Mucosa of descending colon (tissue), 3 donors: ENCODE data around the gene NIPAL4. TPM values are rescaled to one million over a fixed set of nuclear protein-coding genes. Genes with fewer than 3 reads are reported as not detected.
A peak's percentile ranks its signal among the peaks of the same experiment; 100 is the strongest.

Source experiments
- ATAC-seq: fragments of 200-7000 bp; cut with Tn5 transposase; one replicate; pipeline ENCODE4 v1.9.1; 2020; ENCODE audit warnings: mild to moderate bottlenecking, moderate library complexity
- DNase-seq, 3 donors: peaks; one replicate each; pipeline ENCODE4 v3.0.0-alpha.2; 2020
- H3K36me3 ChIP-seq: fragments of 200-600 bp; one replicate; pipeline ENCODE4 v1.8.0; 2021; ENCODE audit warnings: low read depth, mild to moderate bottlenecking
- H3K4me1 ChIP-seq: fragments of 200-600 bp; one replicate; pipeline ENCODE4 v1.8.0; 2021; ENCODE audit warnings: low read depth, mild to moderate bottlenecking
- H3K4me3 ChIP-seq: fragments of 200-600 bp; one replicate; pipeline ENCODE4 v1.8.0; 2021; ENCODE audit warnings: mild to moderate bottlenecking
- H3K9me3 ChIP-seq: fragments of 200-600 bp; one replicate; pipeline ENCODE4 v1.8.0; 2021; ENCODE audit warnings: mild to moderate bottlenecking
- intact Hi-C, 2 donors: fragments of 100-400 bp; cut with DNase I in 1 of 2; cut with micrococcal nuclease in 1 of 2; formaldehyde crosslinking; loops; one replicate each; pipeline versions ENCODE4 v1.11.0 to v1.11.1; 2022; cut with DNase I, micrococcal nuclease
- total RNA-seq, 3 donors: library from RNA; stranded (reverse); fragmentation: NEBNext Ultra II Directional in 2 of 3; extraction: Animal tissue kit (Norgen Biotek cat#: 25700) in 2 of 3; gene quantifications; one replicate each; pipeline versions ENCODE4 v1.2.1 to v1.2.4, GENCODE V29; 2021 to 2023
- TF ChIP-seq, protein P1 (sequence below): fragments of 200-600 bp; IDR thresholded peaks from one replicate; pipeline ENCODE4 v1.8.0; 2022; ENCODE audit warnings: antibody characterized with exemption, mild to moderate bottlenecking
- donor health status: DM: no; HTN: no; CAD: no; lungs with moderate emphysema.
- donor health status: DM: no; HTN: no; CAD: no.
- donor health status: DM: no; HTN: yes; CAD: no.

NIPAL4 gene
- total RNA-seq, 3 donors from 2014 or later = 0.70 to 3.2 TPM; not detected in 1

- DNase-seq = no peak
- Histone ChIP-seq H3K4me1 (no peaks in the 10 kb centered on the region), H3K9me3 (no peaks in the 10 kb centered on the region), H3K4me3 (no peak overlapping the region), H3K36me3 (no peaks in the 10 kb centered on the region)
- intact Hi-C loops = no loop called here
- ATAC-seq = no peak
- TF ChIP-seq, protein P1, sequence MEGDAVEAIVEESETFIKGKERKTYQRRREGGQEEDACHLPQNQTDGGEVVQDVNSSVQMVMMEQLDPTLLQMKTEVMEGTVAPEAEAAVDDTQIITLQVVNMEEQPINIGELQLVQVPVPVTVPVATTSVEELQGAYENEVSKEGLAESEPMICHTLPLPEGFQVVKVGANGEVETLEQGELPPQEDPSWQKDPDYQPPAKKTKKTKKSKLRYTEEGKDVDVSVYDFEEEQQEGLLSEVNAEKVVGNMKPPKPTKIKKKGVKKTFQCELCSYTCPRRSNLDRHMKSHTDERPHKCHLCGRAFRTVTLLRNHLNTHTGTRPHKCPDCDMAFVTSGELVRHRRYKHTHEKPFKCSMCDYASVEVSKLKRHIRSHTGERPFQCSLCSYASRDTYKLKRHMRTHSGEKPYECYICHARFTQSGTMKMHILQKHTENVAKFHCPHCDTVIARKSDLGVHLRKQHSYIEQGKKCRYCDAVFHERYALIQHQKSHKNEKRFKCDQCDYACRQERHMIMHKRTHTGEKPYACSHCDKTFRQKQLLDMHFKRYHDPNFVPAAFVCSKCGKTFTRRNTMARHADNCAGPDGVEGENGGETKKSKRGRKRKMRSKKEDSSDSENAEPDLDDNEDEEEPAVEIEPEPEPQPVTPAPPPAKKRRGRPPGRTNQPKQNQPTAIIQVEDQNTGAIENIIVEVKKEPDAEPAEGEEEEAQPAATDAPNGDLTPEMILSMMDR = no peak
Measured at GRCh38 chr5:157463081-157463480, 3.1 kb downstream of the NIPAL4 start.

- Histone ChIP-seq H3K4me3 (no peak overlapping the region), H3K4me1 (no peaks in the 10 kb centered on the region), H3K36me3 (no peaks in the 10 kb centered on the region), H3K9me3 (no peaks in the 10 kb centered on the region)
- TF ChIP-seq, protein P1 = no peak
- ATAC-seq = peak; percentile 32
- no peak for DNase-seq
- intact Hi-C loops = no loop called here
Measured at GRCh38 chr5:157463621-157464518, 3.9 kb downstream of the NIPAL4 start.

DNA sequence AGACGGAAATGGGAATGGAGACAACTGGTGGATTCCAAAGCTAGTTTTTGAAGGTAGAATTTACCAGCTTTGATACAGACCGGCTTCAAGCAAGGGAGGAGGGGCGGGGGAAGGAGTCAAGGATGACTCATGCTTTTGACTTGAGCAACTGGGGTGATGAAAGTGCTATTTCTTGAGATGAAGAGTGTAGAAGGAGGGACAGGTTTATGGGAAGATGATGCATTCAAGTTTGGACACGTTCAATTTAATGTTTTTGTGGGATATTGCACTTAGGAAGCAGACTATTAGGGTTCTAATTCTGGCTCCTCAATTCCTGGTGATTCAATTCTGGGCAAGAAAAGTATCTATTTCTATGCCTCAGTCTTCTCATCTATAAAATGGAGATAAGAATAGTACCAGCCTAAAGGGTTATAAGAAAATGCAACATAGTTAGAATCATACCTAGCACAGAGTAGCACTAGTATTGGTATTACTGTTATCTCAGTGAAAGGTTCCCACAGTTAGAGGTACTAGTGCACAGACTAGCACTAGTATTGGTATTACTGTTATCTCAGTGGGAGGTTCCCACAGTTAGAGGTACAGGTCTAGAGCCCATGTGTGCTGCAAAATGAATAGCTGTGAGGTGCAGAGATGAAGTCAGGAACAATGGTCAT lies 4.6 kb downstream of the NIPAL4 start:
- no peak overlapping the region for H3K4me3 ChIP-seq
- no peaks in the 10 kb centered on the region for H3K36me3 ChIP-seq
- no peaks in the 10 kb centered on the region for H3K4me1 ChIP-seq
- TF ChIP-seq, protein P1 = no peak
- no peaks in the 10 kb centered on the region for H3K9me3 ChIP-seq
- intact Hi-C loops = no loop called here
- ATAC-seq (peak; percentile 63), DNase-seq (peak in 1 of 3 donors; percentile 38)

GRCh38 chr5:157468293-157468965 lies 8.4 kb downstream of the NIPAL4 start:
- Histone ChIP-seq H3K9me3 (no peaks in the 10 kb centered on the region), H3K4me1 (no peaks in the 10 kb centered on the region), H3K4me3 (no peak overlapping the region), H3K36me3 (no peaks in the 10 kb centered on the region)
- DNase-seq (no peak), ATAC-seq (no peak)
- TF ChIP-seq, protein P1 = no peak
- intact Hi-C loops = no loop called here

- DNase-seq = no peak
- intact Hi-C loops = no loop called here
- Histone ChIP-seq H3K9me3 (no peaks in the 10 kb centered on the region), H3K36me3 (no peaks in the 10 kb centered on the region), H3K4me3 (no peak overlapping the region), H3K4me1 (no peaks in the 10 kb centered on the region)
- TF ChIP-seq, protein P1 = no peak
- no peak for ATAC-seq
Measured at GRCh38 chr5:157469073-157469472, 9.1 kb downstream of the NIPAL4 start.
